Vagina (tissue), 2 donors: ENCODE results near the gene KDM4B. TPM values are rescaled to one million over a fixed set of nuclear protein-coding genes. Genes with fewer than 3 reads are reported as not detected.

Experiments
- DNase-seq, 2 donors: peaks; one replicate each; pipeline ENCODE4 v3.0.0-alpha.2; 2017; ENCODE audit errors: extremely low spot score in 2 of 2
- H3K27ac ChIP-seq: fragments of 200-600 bp; sonication (generic); one replicate; pipeline ENCODE4 v1.5.1; 2019
- H3K27me3 ChIP-seq: fragments of 200-600 bp; sonication (generic); one replicate; pipeline ENCODE4 v1.5.1; 2019
- H3K36me3 ChIP-seq, 2 donors: fragments of 200-600 bp; sonication (generic); one replicate each; pipeline ENCODE4 v1.5.1; 2017 to 2019
- H3K4me1 ChIP-seq: fragments of 200-600 bp; sonication (generic); one replicate; pipeline ENCODE4 v1.5.1; 2019
- H3K4me3 ChIP-seq, 2 donors: fragments of 200-600 bp; sonication (generic); 1 replicate in 1 of 2; 2 replicates in 1 of 2; pipeline ENCODE4 v1.5.1; 2016 to 2019
- H3K9me3 ChIP-seq: fragments of 200-600 bp; sonication (generic); one replicate; pipeline ENCODE4 v1.5.1; 2019
- CTCF ChIP-seq, 3 experiments: fragments of 450-650 bp in 2 of 3; fragments of 200-600 bp in 1 of 3; sonication (generic) in 1 of 3; IDR thresholded peaks; one replicate each; pipeline ENCODE4 v1.5.1; 2017 to 2019; ENCODE audit warnings: antibody characterized with exemption in 3 of 3, mild to moderate bottlenecking in 2 of 3, moderate library complexity in 2 of 3
- POLR2A ChIP-seq, 2 donors: fragments of 450-650 bp; IDR thresholded peaks; one replicate each; pipeline ENCODE4 v1.6.1; 2017; ENCODE audit warnings: antibody characterized with exemption in 2 of 2, mild to moderate bottlenecking in 2 of 2, moderate library complexity in 2 of 2
- POLR2AphosphoS5 ChIP-seq, 2 donors: sonication (generic); formaldehyde crosslinking; IDR thresholded peaks; one replicate each; pipeline ENCODE4 v1.9.0; 2017; ENCODE audit warnings: antibody characterized with exemption in 2 of 2, mild to moderate bottlenecking in 2 of 2, low read depth in 1 of 2; ENCODE audit not compliant: insufficient read depth in 1 of 2
- intact Hi-C: fragments of 100-400 bp; cut with DNase I; formaldehyde crosslinking; loops from one replicate; pipeline ENCODE4 v1.15.1; 2023
- total RNA-seq: library from RNA; depleted of rRNA; stranded (reverse); fragments of >200 nt; gene quantifications from one replicate; pipeline ENCODE4 v1.2.3, GENCODE V29; 2016

Gene KDM4B
- total RNA-seq, 1 donor from 2014 or later: 59.7 TPM

GRCh38 chr19:5125376-5125775 is 156.5 kb downstream of the KDM4B start:
- Histone ChIP-seq H3K4me1 (peaks cover 21% of the 10 kb centered on the region), H3K27me3 (no peaks in the 10 kb centered on the region), H3K4me3 (no peak overlapping the region), H3K36me3 (peaks cover 0 to 21% of the 10 kb centered on the region in 2 donors), H3K9me3 (no peaks in the 10 kb centered on the region), H3K27ac (no peak overlapping the region)
- intact Hi-C loops: loop anchor here (5.0 kb wide), 1 partner anchor 78 kb away; no protein-coding TSS in a partner anchor
- no peak for DNase-seq
- no peak for TF ChIP-seq POLR2AphosphoS5 (IDR thresholded peaks at IDR 0.05; ENCODE audit: insufficient read depth in 1 of 2, low read depth in 1 of 2)
- TF ChIP-seq CTCF (IDR thresholded peaks at IDR 0.05): no peak
- no peak for TF ChIP-seq POLR2A (IDR thresholded peaks at IDR 0.05)

GRCh38 chr19:5125797-5126497 is 157.0 kb downstream of the KDM4B start:
- TF ChIP-seq POLR2AphosphoS5 (IDR thresholded peaks at IDR 0.05; ENCODE audit: insufficient read depth in 1 of 2, low read depth in 1 of 2): no peak
- TF ChIP-seq CTCF (IDR thresholded peaks at IDR 0.05): no peak
- TF ChIP-seq POLR2A (IDR thresholded peaks at IDR 0.05): no peak
- Histone ChIP-seq H3K27me3 (no peaks in the 10 kb centered on the region), H3K4me3 (no peak overlapping the region), H3K27ac (no peak overlapping the region), H3K36me3 (peaks cover 0 to 21% of the 10 kb centered on the region in 2 donors), H3K4me1 (peaks cover 21% of the 10 kb centered on the region), H3K9me3 (no peaks in the 10 kb centered on the region)
- intact Hi-C loops: loop anchor here (5.0 kb wide), 1 partner anchor 79 kb away; no protein-coding TSS in a partner anchor
- DNase-seq: no peak

GRCh38 chr19:5126498-5127223 is 157.7 kb downstream of the KDM4B start:
- Histone ChIP-seq H3K4me1 (peaks cover 22% of the 10 kb centered on the region), H3K27me3 (no peaks in the 10 kb centered on the region), H3K4me3 (no peak overlapping the region), H3K9me3 (no peaks in the 10 kb centered on the region), H3K36me3 (peaks cover 0 to 21% of the 10 kb centered on the region in 2 donors), H3K27ac (no peak overlapping the region)
- no peak for DNase-seq
- no peak for TF ChIP-seq POLR2AphosphoS5 (IDR thresholded peaks at IDR 0.05; ENCODE audit: insufficient read depth in 1 of 2, low read depth in 1 of 2)
- no peak for TF ChIP-seq CTCF (IDR thresholded peaks at IDR 0.05)
- TF ChIP-seq POLR2A (IDR thresholded peaks at IDR 0.05): no peak
- intact Hi-C loops: loop anchor here (5.0 kb wide), 1 partner anchor 79 kb away; no protein-coding TSS in a partner anchor

GRCh38 chr19:5127717-5128116 is 158.8 kb downstream of the KDM4B start:
- DNase-seq: no peak
- H3K27me3 ChIP-seq: no peaks in the 10 kb centered on the region
- TF ChIP-seq CTCF (IDR thresholded peaks at IDR 0.05) (no peak), POLR2A (IDR thresholded peaks at IDR 0.05) (no peak), POLR2AphosphoS5 (IDR thresholded peaks at IDR 0.05; ENCODE audit: insufficient read depth in 1 of 2, low read depth in 1 of 2) (no peak)
- H3K9me3 ChIP-seq: no peaks in the 10 kb centered on the region
- H3K27ac ChIP-seq: no peak overlapping the region
- intact Hi-C loops: loop anchor here (5.0 kb wide), 1 partner anchor 80 kb away; no protein-coding TSS in a partner anchor
- H3K36me3 ChIP-seq: peaks cover 0 to 15% of the 10 kb centered on the region in 2 donors
- no peak overlapping the region for H3K4me3 ChIP-seq
- peaks cover 27% of the 10 kb centered on the region for H3K4me1 ChIP-seq
